Activated T-cell treated with anti-CD3 and anti-CD28 coated beads for 24 hours (primary cell): ENCODE data around the gene HTR3B.
A peak's percentile ranks its signal among the peaks of the same experiment; 100 is the strongest.

Experiments used
- DNase-seq: peaks from one replicate; pipeline ENCODE4 v3.0.0-alpha.2; 2020; ENCODE audit warnings: low read depth

HTR3B gene

DNA sequence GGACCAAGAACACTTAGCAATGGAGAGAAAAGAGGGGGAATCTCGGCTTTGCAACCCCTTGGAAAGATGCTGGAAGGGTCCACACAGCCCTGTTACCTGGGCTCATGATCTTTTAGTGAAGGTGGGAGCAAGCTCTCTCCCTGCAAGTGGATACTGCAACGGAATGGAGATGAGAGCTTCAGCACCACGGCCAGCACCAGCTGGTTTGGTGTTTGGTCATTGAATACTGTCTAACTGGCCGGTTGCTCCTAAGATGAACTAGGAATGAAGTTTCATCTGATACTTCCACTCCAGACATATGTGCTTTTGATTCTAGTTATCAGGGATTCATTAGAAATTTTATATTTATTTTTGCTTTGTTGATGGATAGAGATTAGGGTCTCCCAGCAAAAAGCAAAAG is 86.6 kb downstream of the HTR3B start:
- DNase-seq: no peak

DNA sequence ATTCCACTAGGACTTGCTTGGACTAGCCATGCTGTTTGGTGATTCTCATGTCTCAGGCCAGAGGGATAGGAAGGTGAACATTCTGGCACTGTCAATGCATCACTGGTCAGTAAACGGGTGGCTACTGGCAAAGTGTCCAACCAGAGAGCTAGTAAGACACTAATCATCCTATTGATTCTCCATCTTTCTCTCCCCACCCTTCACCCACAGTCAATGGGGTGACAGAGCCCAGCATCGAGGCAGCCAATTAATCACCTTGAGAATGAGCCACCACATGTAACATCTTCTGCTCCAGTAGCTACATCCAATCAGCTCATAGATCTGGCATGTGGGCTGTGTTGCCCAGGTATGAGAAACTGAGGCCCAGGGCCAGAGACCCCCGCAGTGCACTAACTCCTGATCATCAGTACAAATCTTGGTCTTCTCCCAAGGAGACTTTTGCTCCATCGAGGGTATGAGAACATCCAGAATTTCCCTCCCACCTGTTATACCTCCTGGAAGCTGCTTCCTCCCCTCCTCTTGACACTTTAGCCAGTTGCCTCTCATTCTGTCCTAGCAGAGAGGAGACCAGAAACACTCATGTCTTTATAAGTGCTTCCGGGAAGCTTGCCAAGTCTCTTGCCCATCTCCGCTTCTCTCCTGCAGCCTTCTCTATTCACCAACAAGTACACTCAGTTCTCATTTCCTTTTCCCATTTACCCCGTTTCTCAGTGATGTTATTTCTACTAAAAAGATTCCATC is 87.3 kb downstream of the HTR3B start:
- no peak for DNase-seq

GRCh38 chr11:113992459-113993110 is 88.0 kb downstream of the HTR3B start:
- DNase-seq: no peak

DNA sequence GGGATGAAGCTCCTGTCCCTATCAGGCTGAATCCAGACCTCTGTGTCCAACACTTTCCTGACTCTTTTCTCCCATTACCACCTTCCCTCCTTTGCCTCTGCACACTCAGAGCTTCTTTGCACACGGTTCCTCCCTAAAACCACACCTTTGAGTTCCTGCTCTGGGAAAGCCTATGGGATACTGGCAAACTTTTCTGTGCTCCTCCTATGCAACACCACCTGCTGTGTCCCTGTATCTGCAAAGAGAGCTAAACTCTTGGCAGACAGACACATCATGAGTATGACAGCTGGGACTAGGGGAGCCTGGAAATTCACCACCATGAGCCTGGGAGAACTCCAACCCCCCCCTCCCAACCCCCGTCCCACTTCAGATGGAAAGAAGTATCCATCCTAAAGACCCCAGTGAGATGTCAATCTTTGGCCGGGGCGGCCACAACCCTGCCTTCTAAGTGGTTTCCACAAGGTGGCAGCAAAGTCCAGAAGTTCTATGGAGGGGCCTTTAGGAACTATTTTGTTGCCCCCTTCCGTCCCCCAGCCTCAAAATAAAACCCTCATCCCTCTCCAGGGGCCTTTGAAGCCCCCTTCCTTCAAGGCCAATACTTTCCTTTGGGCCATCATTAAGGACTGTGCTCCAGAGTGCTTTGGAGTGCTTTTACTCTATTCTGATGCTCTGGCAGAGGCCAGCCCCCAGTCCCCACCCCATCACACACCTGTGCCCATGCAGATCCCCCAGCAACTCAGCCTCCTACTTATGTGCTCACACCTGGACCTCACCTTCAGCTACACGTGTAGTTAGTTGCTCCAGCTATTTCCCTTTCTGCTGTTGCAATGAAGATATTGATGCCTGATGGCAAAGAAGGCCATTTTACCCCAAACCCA is 89.7 kb downstream of the HTR3B start:
- peak; percentile 19 for DNase-seq
